Measurements from ENCODE around the gene NUP35.
"Not testable (repeated sequence)": the region's sequence is repeated elsewhere in the genome, so short reads cannot be mapped to it uniquely, and the experiment has no call there.

NUP35 gene

GRCh38 chr2:183162362-183162761, 38.1 kb downstream of the NUP35 start:
- no peak for TF ChIP-seq CTCF (conservative IDR thresholded peaks at IDR 0.05; ENCODE audit: control insufficient read depth, insufficient read depth, low read depth, low read length)
- DNase-seq (ENCODE audit: low read depth), result peak; percentile 54
- no peak overlapping the region for H3K4me3 ChIP-seq (ENCODE audit: control insufficient read depth, low read depth, low read length)

GRCh38 chr2:183163821-183164649, 39.8 kb downstream of the NUP35 start:
- DNase-seq (ENCODE audit: low read depth), result no peak
- TF ChIP-seq CTCF (conservative IDR thresholded peaks at IDR 0.05; ENCODE audit: control insufficient read depth, insufficient read depth, low read depth, low read length), result no peak
- no peak overlapping the region for H3K4me3 ChIP-seq (ENCODE audit: control insufficient read depth, low read depth, low read length)

- no peak overlapping the region for H3K4me3 ChIP-seq (ENCODE audit: control insufficient read depth, low read depth, low read length)
- DNase-seq (ENCODE audit: low read depth), result no peak
- no peak for TF ChIP-seq CTCF (conservative IDR thresholded peaks at IDR 0.05; ENCODE audit: control insufficient read depth, insufficient read depth, low read depth, low read length)
Measured at GRCh38 chr2:183164650-183165015, 40.4 kb downstream of the NUP35 start.

- no peak overlapping the region for H3K4me3 ChIP-seq (ENCODE audit: control insufficient read depth, low read depth, low read length)
- TF ChIP-seq CTCF (conservative IDR thresholded peaks at IDR 0.05; ENCODE audit: control insufficient read depth, insufficient read depth, low read depth, low read length), result no peak
- no peak for DNase-seq (ENCODE audit: low read depth)
Measured at GRCh38 chr2:183166210-183166609, 42.0 kb downstream of the NUP35 start.

GRCh38 chr2:183166976-183167375, 42.7 kb downstream of the NUP35 start:
- not testable (repeated sequence) for H3K4me3 ChIP-seq (ENCODE audit: control insufficient read depth, low read depth, low read length); DNase-seq (ENCODE audit: low read depth)

GRCh38 chr2:183172220-183172887, 48.1 kb downstream of the NUP35 start:
- no peak for TF ChIP-seq CTCF (conservative IDR thresholded peaks at IDR 0.05; ENCODE audit: control insufficient read depth, insufficient read depth, low read depth, low read length)
- H3K4me3 ChIP-seq (ENCODE audit: control insufficient read depth, low read depth, low read length), result no peak overlapping the region
- no peak for DNase-seq (ENCODE audit: low read depth)

GRCh38 chr2:183179156-183179555, 54.9 kb downstream of the NUP35 start:
- TF ChIP-seq CTCF (conservative IDR thresholded peaks at IDR 0.05; ENCODE audit: control insufficient read depth, insufficient read depth, low read depth, low read length), result no peak
- no peak overlapping the region for H3K4me3 ChIP-seq (ENCODE audit: control insufficient read depth, low read depth, low read length)
- peak; percentile 21 for DNase-seq (ENCODE audit: low read depth)
